ENCODE data around the gene WIPF2.

Gene WIPF2

GRCh38 chr17:40326014-40326831 is 107.1 kb downstream of the WIPF2 start:
- Histone ChIP-seq H3K27me3 (replicated peaks) (no peaks in the 10 kb centered on the region), H3K27ac (no peak overlapping the region), H3K36me3 (replicated peaks) (peaks cover 3% of the 10 kb centered on the region), H3K4me3 (ENCODE audit: low read depth, low read length) (no peak overlapping the region)
- no peak for TF ChIP-seq CTCF (IDR thresholded peaks at IDR 0.05; ENCODE audit: low read depth, low read length, missing control alignments)
- in situ Hi-C loops (cut with HindIII; ENCODE audit: low pct_ligation_motif_present, low sequenced_read_pairs): no loop called here
- DNase-seq: no peak

- in situ Hi-C loops (cut with HindIII; ENCODE audit: low pct_ligation_motif_present, low sequenced_read_pairs): no loop called here
- Histone ChIP-seq H3K27me3 (replicated peaks) (no peaks in the 10 kb centered on the region), H3K36me3 (replicated peaks) (peaks cover 3% of the 10 kb centered on the region), H3K27ac (no peak overlapping the region), H3K4me3 (ENCODE audit: low read depth, low read length) (no peak overlapping the region)
- TF ChIP-seq CTCF (IDR thresholded peaks at IDR 0.05; ENCODE audit: low read depth, low read length, missing control alignments): no peak
- DNase-seq: no peak
Measured at GRCh38 chr17:40326832-40327199, 107.7 kb downstream of the WIPF2 start.

- in situ Hi-C loops (cut with HindIII; ENCODE audit: low pct_ligation_motif_present, low sequenced_read_pairs): no loop called here
- Histone ChIP-seq H3K4me3 (ENCODE audit: low read depth, low read length) (no peak overlapping the region), H3K27ac (no peak overlapping the region), H3K36me3 (replicated peaks) (peaks cover 3% of the 10 kb centered on the region), H3K27me3 (replicated peaks) (no peaks in the 10 kb centered on the region)
- no peak for DNase-seq
- TF ChIP-seq CTCF (IDR thresholded peaks at IDR 0.05; ENCODE audit: low read depth, low read length, missing control alignments): no peak
Measured at GRCh38 chr17:40327244-40327729, 108.2 kb downstream of the WIPF2 start.

- no peak for DNase-seq
- peaks cover 3% of the 10 kb centered on the region for H3K36me3 ChIP-seq (replicated peaks)
- in situ Hi-C loops (cut with HindIII; ENCODE audit: low pct_ligation_motif_present, low sequenced_read_pairs): no loop called here
- no peak overlapping the region for H3K27ac ChIP-seq
- no peak overlapping the region for H3K4me3 ChIP-seq (ENCODE audit: low read depth, low read length)
- H3K27me3 ChIP-seq (replicated peaks): no peaks in the 10 kb centered on the region
- TF ChIP-seq CTCF (IDR thresholded peaks at IDR 0.05; ENCODE audit: low read depth, low read length, missing control alignments): no peak
Measured at GRCh38 chr17:40327735-40328385, 108.8 kb downstream of the WIPF2 start.

- no peak for TF ChIP-seq CTCF (IDR thresholded peaks at IDR 0.05; ENCODE audit: low read depth, low read length, missing control alignments)
- Histone ChIP-seq H3K4me3 (ENCODE audit: low read depth, low read length) (no peak overlapping the region), H3K36me3 (replicated peaks) (peaks cover 3% of the 10 kb centered on the region), H3K27me3 (replicated peaks) (no peaks in the 10 kb centered on the region), H3K27ac (no peak overlapping the region)
- in situ Hi-C loops (cut with HindIII; ENCODE audit: low pct_ligation_motif_present, low sequenced_read_pairs): no loop called here
- no peak for DNase-seq
Measured at GRCh38 chr17:40328386-40328766, 109.3 kb downstream of the WIPF2 start.
